H9 (cell line): Measurements from ENCODE around the gene ZNF346. TPM values are rescaled to one million over a fixed set of nuclear protein-coding genes. Genes with fewer than 3 reads are reported as not detected.

ENCODE experiments used
- DNase-seq: peaks from one replicate; pipeline ENCODE4 v3.0.0-alpha.2; 2017
- H2AFZ ChIP-seq: one replicate; pipeline ENCODE4 v1.6.1; 2013; ENCODE audit warnings: mild to moderate bottlenecking, low read length, control low read depth, moderate library complexity
- H2AK5ac ChIP-seq: 2 replicates; pipeline ENCODE4 v1.6.1; 2013; ENCODE audit warnings: low read length, control low read depth, mixed read lengths; ENCODE audit not compliant: insufficient read length
- H2BK120ac ChIP-seq: one replicate; pipeline ENCODE4 v1.6.1; 2013; ENCODE audit warnings: low read depth, mild to moderate bottlenecking, low read length, control low read depth, inconsistent platforms; ENCODE audit not compliant: poor library complexity, severe bottlenecking
- H2BK12ac ChIP-seq: 2 replicates; pipeline ENCODE4 v1.6.1; 2013; ENCODE audit warnings: low read length, control low read depth, mixed read lengths, low read depth; ENCODE audit not compliant: insufficient read length
- H2BK15ac ChIP-seq: 2 replicates; pipeline ENCODE4 v1.6.1; 2013; ENCODE audit warnings: low read depth, low read length, control low read depth
- H2BK20ac ChIP-seq: one replicate; pipeline ENCODE4 v1.6.1; 2013; ENCODE audit warnings: low read depth, mild to moderate bottlenecking, low read length, control low read depth, inconsistent platforms; ENCODE audit not compliant: poor library complexity, severe bottlenecking
- H2BK5ac ChIP-seq: 2 replicates; pipeline ENCODE4 v1.6.1; 2013; ENCODE audit warnings: low read length, control low read depth, mixed read lengths; ENCODE audit not compliant: insufficient read length
- H3K14ac ChIP-seq: 2 replicates; pipeline ENCODE4 v1.6.1; 2013; ENCODE audit warnings: low read length, control low read depth; ENCODE audit not compliant: insufficient read depth
- H3K18ac ChIP-seq: 2 replicates; pipeline ENCODE4 v1.6.1; 2013; ENCODE audit warnings: low read depth, mild to moderate bottlenecking, mixed read lengths, low read length, control low read depth; ENCODE audit not compliant: insufficient read length
- H3K23ac ChIP-seq: 2 replicates; pipeline ENCODE4 v1.6.1; 2013; ENCODE audit warnings: low read length, control low read depth, mixed read lengths, low read depth; ENCODE audit not compliant: insufficient read length
- H3K23me2 ChIP-seq: 2 replicates; pipeline ENCODE4 v1.6.1; 2013; ENCODE audit warnings: low read depth, mild to moderate bottlenecking, mixed read lengths, low read length, control low read depth; ENCODE audit not compliant: insufficient read length, poor library complexity, severe bottlenecking
- H3K27ac ChIP-seq: 2 replicates; pipeline ENCODE4 v1.5.1; 2013; ENCODE audit warnings: low read length, control low read depth, mixed read lengths, low read depth; ENCODE audit not compliant: insufficient read length
- H3K27me3 ChIP-seq: 2 replicates; pipeline ENCODE4 v1.6.1; 2013; ENCODE audit warnings: low read length, control low read depth, inconsistent platforms; ENCODE audit not compliant: insufficient read depth
- H3K4ac ChIP-seq: 2 replicates; pipeline ENCODE4 v1.6.1; 2013; ENCODE audit warnings: low read depth, mild to moderate bottlenecking, control low read depth, inconsistent platforms, low read length, moderate library complexity
- H3K4me1 ChIP-seq: 2 replicates; pipeline ENCODE4 v1.6.1; 2013; ENCODE audit warnings: low read length, control low read depth, inconsistent platforms; ENCODE audit not compliant: insufficient read depth
- H3K4me2 ChIP-seq: 2 replicates; pipeline ENCODE4 v1.6.1; 2013; ENCODE audit warnings: low read length, control low read depth, mixed read lengths; ENCODE audit not compliant: insufficient read length, insufficient read depth
- H3K56ac ChIP-seq: 2 replicates; pipeline ENCODE4 v1.6.1; 2013; ENCODE audit warnings: low read depth, mild to moderate bottlenecking, mixed read lengths, low read length, control low read depth; ENCODE audit not compliant: insufficient read length
- H3K79me1 ChIP-seq: 2 replicates; pipeline ENCODE4 v1.6.1; 2013; ENCODE audit warnings: low read depth, mild to moderate bottlenecking, moderate library complexity, low read length, control low read depth, inconsistent platforms; ENCODE audit not compliant: insufficient read depth, poor library complexity, severe bottlenecking
- H3K79me2 ChIP-seq: 2 replicates; pipeline ENCODE4 v1.6.1; 2013; ENCODE audit warnings: low read length, control low read depth, inconsistent platforms; ENCODE audit not compliant: insufficient read depth
- H3K9ac ChIP-seq: 2 replicates; pipeline ENCODE4 v1.6.1; 2013; ENCODE audit warnings: low read length, control low read depth, mixed read lengths; ENCODE audit not compliant: insufficient read length; ENCODE audit errors: extremely low read depth
- H3K9me3 ChIP-seq: one replicate; pipeline ENCODE4 v1.6.1; 2013; ENCODE audit warnings: low read depth, low read length, inconsistent platforms; ENCODE audit not compliant: control insufficient read depth
- H3T11ph ChIP-seq: one replicate; pipeline ENCODE4 v1.6.1; 2013; ENCODE audit warnings: mild to moderate bottlenecking, low read length, control low read depth, inconsistent platforms
- H4K20me1 ChIP-seq: one replicate; pipeline ENCODE4 v1.6.1; 2013; ENCODE audit not compliant: control insufficient read depth, insufficient read length, insufficient read depth
- H4K5ac ChIP-seq: 2 replicates; pipeline ENCODE4 v1.6.1; 2013; ENCODE audit warnings: low read depth, mild to moderate bottlenecking, mixed read lengths, low read length, control low read depth; ENCODE audit not compliant: insufficient read length
- H4K8ac ChIP-seq: replicated peaks from 2 replicates; pipeline ENCODE4 v1.6.1; 2013; ENCODE audit warnings: low read length, control low read depth, mixed read lengths, low read depth; ENCODE audit not compliant: insufficient read length
- H4K91ac ChIP-seq: 2 replicates; pipeline ENCODE4 v1.6.1; 2013; ENCODE audit warnings: low read depth, mild to moderate bottlenecking, moderate library complexity, mixed read lengths, low read length, control low read depth; ENCODE audit not compliant: insufficient read length
- H3K27ac Mint-ChIP-seq, 3 experiments: 2 replicates in 2 of 3; 3 replicates in 1 of 3; pipeline ENCODE4 v1.8.0; 2020 to 2021; ENCODE audit warnings: mixed read lengths in 3 of 3, mild to moderate bottlenecking in 1 of 3, moderate library complexity in 1 of 3
- H3K27me3 Mint-ChIP-seq: 2 replicates; pipeline ENCODE4 v1.8.0; 2021; ENCODE audit warnings: low read depth, mild to moderate bottlenecking, moderate library complexity, mixed read lengths
- H3K36me3 Mint-ChIP-seq, 3 experiments: 2 replicates in 2 of 3; 3 replicates in 1 of 3; pipeline ENCODE4 v1.8.0; 2020 to 2021; ENCODE audit warnings: low read depth in 3 of 3, mixed read lengths in 3 of 3; ENCODE audit not compliant: insufficient read depth in 1 of 3
- H3K4me1 Mint-ChIP-seq, 2 experiments: 2 replicates each; pipeline ENCODE4 v1.8.0; 2020; ENCODE audit warnings: mixed read lengths in 2 of 2
- H3K4me3 Mint-ChIP-seq, 2 experiments: 2 replicates in 1 of 2; 3 replicates in 1 of 2; pipeline ENCODE4 v1.8.0; 2020 to 2021; ENCODE audit warnings: mild to moderate bottlenecking in 2 of 2, mixed read lengths in 2 of 2, moderate library complexity in 1 of 2
- H3K9me3 Mint-ChIP-seq, 2 experiments: 2 replicates in 1 of 2; 3 replicates in 1 of 2; pipeline ENCODE4 v1.8.0; 2020; ENCODE audit warnings: mild to moderate bottlenecking in 2 of 2, mixed read lengths in 2 of 2, moderate library complexity in 1 of 2
- WGBS: extraction: QIAGEN DNeasy Blood & Tissue Kit; methylation state at CpG from one replicate; pipeline ENCODE4 v1.1.7; 2013; ENCODE audit warnings: missing lambda C conversion rate, low lambda C conversion rate, mixed read lengths; ENCODE audit not compliant: insufficient read length; ENCODE audit errors: extremely low coverage; 5-methylcytosine and 5-hydroxymethylcytosine counted together
- total RNA-seq: library from RNA; stranded (reverse); gene quantifications from 2 replicates; pipeline ENCODE4 v1.2.1, GENCODE V29; 2021
- TF ChIP-seq, protein P1 (sequence below): fragments of 200-600 bp; sonication (generic); conservative IDR thresholded peaks from 3 replicates; pipeline ENCODE4 v1.8.0; 2021; ENCODE audit warnings: antibody characterized with exemption, mild to moderate bottlenecking

Gene ZNF346
- total RNA-seq, 1 experiment from 2014 or later: 22.7 TPM

DNA sequence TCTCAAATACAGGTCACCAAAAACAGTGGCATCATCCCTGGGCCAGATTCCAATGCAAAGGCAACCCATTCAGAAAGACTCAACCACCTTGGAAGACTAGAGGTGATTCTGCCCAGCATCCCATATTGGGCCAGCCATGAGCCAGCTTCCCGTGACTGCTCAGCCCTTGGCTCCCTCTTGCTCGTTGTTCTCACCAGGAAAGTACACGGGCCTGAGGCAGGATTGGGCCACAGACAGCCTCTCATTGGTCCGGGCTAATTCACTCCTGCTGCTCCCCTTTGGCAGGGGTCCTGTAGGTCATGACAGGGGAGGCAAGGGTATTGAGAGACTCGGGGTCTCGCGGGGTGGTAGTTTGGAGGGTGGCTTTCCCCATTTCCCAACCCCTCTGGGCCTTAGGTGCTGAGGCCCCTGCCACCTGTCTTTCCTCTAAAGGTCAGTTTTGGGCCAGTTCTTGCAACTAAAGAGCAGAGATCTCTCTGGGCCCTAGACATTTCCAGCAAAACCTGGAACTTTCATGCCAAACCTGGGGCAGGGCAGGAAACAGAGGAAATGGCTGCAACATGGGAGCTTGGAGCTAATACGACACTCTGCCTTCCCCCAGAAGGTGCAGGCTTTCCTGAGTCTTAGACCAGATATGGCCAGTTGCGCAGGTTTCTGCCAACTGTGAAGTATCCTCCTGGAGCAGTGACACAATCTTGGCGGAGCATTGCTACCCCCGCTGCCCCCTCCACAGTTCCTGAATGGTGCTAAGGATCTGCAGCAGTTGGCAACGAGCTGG, 42.2 kb downstream of the ZNF346 start:
- H3K4me2 ChIP-seq: no peak overlapping the region
- H3K79me2 ChIP-seq: no peaks in the 10 kb centered on the region
- no peaks in the 10 kb centered on the region for H3K9me3 ChIP-seq
- no peak overlapping the region for H2BK120ac ChIP-seq
- no CpG with 5 or more reads among the region's 12 CpGs for WGBS
- H3K27me3 Mint-ChIP-seq: no peaks in the 10 kb centered on the region
- no peak overlapping the region; a peak in 1 of 7 replicates for H3K27ac Mint-ChIP-seq
- H3T11ph ChIP-seq: no peak overlapping the region
- H3K27me3 ChIP-seq: no peaks in the 10 kb centered on the region
- no peak overlapping the region for H2AFZ ChIP-seq
- H3K14ac ChIP-seq: no peak overlapping the region
- H3K23ac ChIP-seq: no peak overlapping the region
- no peak overlapping the region for H4K5ac ChIP-seq
- no peak overlapping the region for H2BK15ac ChIP-seq
- no peaks in the 10 kb centered on the region for H4K20me1 ChIP-seq
- TF ChIP-seq, protein P1, sequence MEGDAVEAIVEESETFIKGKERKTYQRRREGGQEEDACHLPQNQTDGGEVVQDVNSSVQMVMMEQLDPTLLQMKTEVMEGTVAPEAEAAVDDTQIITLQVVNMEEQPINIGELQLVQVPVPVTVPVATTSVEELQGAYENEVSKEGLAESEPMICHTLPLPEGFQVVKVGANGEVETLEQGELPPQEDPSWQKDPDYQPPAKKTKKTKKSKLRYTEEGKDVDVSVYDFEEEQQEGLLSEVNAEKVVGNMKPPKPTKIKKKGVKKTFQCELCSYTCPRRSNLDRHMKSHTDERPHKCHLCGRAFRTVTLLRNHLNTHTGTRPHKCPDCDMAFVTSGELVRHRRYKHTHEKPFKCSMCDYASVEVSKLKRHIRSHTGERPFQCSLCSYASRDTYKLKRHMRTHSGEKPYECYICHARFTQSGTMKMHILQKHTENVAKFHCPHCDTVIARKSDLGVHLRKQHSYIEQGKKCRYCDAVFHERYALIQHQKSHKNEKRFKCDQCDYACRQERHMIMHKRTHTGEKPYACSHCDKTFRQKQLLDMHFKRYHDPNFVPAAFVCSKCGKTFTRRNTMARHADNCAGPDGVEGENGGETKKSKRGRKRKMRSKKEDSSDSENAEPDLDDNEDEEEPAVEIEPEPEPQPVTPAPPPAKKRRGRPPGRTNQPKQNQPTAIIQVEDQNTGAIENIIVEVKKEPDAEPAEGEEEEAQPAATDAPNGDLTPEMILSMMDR: no peak
- DNase-seq: no peak
- no peak overlapping the region for H3K27ac ChIP-seq
- no peak overlapping the region for H4K8ac ChIP-seq
- H3K56ac ChIP-seq: no peak overlapping the region
- no peaks in the 10 kb centered on the region for H3K79me1 ChIP-seq
- H3K4me1 Mint-ChIP-seq: peaks cover 0 to 4% of the 10 kb centered on the region in 2 experiments; a peak in 2 of 4 replicates
- H2BK12ac ChIP-seq: no peak overlapping the region
- peaks cover 8 to 36% (median 15%) of the 10 kb centered on the region in 3 experiments for H3K36me3 Mint-ChIP-seq
- no peak overlapping the region for H4K91ac ChIP-seq
- no peaks in the 10 kb centered on the region for H3K23me2 ChIP-seq
- H2BK20ac ChIP-seq: no peak overlapping the region
- H3K9ac ChIP-seq: no peak overlapping the region
- no peak overlapping the region for H3K4me3 Mint-ChIP-seq
- no peak overlapping the region for H2AK5ac ChIP-seq
- no peak overlapping the region for H3K4ac ChIP-seq
- no peak overlapping the region for H2BK5ac ChIP-seq
- no peaks in the 10 kb centered on the region for H3K9me3 Mint-ChIP-seq
- no peak overlapping the region for H3K18ac ChIP-seq
- no peaks in the 10 kb centered on the region for H3K4me1 ChIP-seq
